Erythroblast (primary cell): ENCODE results near the gene LRRC28.

ENCODE experiments used
- GATA1 ChIP-seq: IDR thresholded peaks from 2 replicates; pipeline ENCODE4 v1.6.1; 2011; ENCODE audit warnings: low read depth, mild to moderate bottlenecking, control low read depth, low read length, moderate library complexity
- POLR2A ChIP-seq: IDR thresholded peaks from 2 replicates; pipeline ENCODE4 v1.6.1; 2011; ENCODE audit warnings: mild to moderate bottlenecking, low read length

DNA sequence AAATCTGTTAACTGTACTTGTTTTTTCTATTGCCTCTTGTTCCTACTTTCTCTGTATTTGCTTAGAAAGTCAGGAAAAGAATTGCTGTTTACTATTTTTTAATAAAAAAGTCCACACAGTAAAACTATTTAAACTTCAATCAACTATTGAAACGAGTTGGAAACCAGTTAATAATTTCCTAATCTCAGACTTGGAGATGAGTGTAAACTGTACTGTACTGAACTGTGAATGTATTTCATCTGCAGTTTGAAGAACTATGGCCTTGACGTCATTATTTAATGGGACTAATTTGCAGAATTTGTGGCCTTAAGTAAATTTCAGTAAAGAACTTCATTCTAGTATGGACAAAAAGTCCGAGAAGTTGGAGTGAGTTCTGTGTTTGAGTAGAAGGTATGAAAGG lies 89.1 kb downstream of the LRRC28 start:
- no peak for TF ChIP-seq POLR2A
- no peak for TF ChIP-seq GATA1
